NCI-H1105 (cell line): ENCODE data around the gene CRYGN.

ENCODE experiments used
- DNase-seq: peaks from one replicate; lab custom pipeline; 2025; lab: John Stamatoyannopoulos, UW

Gene CRYGN

DNA sequence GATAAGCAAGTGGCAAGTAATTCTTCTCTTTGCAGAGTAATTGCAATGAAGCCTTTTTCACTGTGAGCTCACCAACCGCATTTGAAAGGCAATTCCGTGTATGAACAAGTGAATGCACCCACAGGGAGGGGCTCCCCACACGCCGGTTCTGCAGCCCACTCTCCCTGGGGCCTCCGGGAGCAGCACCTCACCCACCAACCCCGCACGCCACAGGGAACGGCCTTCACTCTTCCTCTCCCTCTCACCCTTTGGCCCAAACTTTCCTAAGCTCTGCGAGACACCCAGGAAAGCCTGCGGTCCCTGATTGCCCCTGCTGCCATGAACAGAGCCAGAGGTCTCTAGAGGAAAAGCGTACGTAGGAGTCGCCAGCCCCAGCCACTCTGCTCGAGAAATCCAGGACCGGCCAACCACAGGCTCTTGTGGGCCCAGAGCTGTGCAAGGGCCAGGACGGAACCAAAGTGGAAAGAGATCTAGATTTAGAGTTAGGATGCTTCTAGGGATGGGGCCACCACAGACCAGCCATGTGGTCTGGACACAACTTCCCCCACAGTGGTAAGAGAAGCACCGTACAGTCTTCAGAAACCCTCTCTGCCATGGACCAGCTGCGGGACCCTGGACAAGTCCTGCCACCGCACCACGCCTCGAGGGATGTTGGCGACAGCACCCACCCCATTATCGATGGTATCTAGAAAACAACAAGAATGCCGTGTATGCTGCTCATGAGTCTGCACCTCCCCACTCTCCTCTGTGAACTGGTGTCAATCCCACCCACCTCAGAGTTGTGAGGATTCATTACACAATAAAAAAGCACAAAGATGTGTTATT lies 33.7 kb downstream of the CRYGN start:
- no peak for DNase-seq

DNA sequence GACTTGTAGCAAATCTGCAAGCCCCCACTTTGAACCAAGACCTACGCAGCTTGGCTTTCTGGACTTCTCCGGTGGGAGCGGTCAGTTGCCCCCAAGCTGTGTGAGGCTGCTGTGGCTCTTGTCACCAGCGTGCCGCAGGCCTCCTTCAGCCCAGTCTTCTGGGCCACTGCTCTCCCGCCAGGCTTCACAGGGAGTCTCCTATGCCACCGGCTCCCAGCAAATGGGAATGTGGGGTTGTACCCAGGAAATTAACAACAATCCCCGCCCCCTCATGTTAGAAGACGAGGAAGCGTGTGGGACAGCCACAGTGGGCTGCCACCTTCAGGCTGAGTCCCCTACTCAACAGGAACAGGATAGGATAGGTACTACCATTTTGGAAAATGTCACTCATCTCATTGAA lies 34.4 kb downstream of the CRYGN start:
- no peak for DNase-seq

DNA sequence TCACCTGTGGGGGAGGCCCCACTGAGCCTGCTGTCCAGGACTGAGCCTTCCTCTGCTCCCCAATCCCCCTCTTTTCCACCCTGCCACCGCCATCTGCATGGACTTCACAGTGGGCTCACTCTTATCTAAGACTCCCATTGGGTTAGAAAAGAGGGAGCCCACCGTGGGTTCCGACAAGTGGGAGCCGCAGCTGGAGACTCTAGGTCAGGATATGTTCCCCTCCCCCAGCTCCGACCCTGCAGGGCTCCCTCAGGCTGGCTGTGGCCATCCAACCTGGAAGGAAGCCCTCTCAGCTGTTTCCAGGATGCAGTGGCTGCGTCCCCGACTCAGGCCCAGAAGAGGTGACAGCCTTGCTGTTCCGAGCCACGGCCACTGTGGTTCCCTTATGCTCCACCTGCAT lies 34.9 kb downstream of the CRYGN start:
- DNase-seq: no peak

DNA sequence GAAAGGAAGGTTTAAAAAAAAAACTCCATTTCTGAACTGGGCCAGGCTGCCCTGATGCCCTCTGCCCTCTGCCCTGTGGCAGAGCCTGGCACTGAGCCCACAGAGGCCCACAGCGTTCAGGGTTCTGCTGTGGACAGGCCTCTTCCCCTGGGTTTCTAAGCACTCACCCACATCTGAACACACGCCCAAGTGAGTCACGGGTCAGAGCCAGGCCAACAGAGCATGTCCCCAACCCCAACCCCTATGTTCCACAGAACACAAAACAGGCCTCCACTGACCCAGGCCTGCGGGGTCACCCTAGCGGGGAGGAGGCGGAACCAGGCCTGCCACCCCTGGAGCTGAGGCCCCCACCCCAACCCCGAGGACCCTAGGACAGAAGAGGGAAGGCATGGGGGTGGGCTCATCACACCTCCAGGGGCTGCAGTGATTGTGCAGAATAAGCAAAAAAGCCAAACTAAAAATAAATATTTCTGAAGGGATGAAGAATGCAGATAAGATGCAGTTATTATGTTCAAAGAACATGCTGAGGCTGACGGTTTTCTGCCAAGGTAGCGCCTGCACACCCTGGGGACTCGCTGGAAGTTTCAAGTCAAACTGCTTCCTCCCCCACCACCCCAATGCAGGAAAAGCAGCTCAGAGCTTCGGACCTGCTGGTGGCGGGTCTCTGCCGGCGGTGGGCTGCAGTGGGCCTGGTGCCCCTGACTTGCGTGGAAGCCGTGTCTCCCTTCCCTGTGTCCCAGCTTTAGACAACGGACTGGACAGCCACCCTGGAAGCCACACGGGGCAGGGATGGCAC lies 35.5 kb downstream of the CRYGN start:
- DNase-seq: no peak

DNA sequence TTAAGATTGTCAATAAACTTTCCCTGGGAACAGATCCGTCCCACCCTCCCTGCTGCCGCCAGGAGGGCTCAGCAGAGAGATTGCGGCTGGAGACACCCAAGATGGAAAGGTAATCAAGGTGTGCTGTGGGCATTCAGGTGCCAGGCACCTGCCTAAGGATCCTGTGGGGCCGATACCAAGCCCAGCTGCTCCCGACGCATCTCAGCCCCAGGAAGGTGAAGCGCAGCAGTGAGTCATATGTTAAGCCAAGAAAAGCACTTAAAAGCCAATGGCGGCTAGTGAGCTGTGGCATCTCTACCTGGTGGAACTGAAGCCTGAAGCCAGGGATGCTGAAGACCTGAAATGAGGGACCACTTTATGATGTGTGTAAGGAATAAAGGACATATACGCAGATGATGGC lies 36.2 kb downstream of the CRYGN start:
- no peak for DNase-seq

DNA sequence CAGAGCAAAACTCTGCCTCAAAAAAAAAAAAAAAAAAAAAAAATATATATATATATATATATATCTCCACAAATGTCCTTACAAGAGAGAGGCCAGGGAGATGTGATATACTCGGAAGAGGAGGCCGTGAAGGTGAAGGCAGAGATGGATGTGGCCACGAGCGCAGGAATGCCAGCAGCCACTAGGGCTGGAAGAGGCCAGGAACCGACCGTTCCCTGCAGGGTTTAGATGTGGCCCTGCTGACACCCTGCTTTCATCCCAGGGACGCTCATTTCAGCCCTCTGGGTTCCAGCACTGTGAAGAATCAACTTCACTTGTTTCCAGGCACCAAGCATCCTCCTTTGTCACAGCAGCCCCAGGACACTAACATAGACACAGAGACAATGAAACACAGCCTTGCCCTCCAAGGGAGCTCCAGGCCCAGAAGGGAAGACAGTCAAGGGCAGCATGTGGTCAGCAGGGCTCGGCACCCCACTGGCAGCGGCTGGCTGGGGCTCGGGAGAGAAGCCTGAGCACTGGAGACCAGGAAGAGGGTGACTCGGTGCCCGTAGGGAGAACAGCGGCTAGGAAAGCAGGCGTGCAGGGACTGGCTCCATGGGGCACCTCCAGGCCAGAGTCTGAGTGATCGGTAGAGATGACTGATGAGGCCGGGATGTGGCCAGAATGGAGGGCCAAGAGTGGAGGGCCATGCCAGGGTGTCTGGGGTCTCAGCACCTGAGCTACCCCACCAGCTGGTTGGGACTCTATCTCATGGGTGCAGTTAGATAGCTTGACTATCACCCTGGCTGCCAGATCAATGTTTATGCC lies 37.7 kb downstream of the CRYGN start:
- no peak for DNase-seq

DNA sequence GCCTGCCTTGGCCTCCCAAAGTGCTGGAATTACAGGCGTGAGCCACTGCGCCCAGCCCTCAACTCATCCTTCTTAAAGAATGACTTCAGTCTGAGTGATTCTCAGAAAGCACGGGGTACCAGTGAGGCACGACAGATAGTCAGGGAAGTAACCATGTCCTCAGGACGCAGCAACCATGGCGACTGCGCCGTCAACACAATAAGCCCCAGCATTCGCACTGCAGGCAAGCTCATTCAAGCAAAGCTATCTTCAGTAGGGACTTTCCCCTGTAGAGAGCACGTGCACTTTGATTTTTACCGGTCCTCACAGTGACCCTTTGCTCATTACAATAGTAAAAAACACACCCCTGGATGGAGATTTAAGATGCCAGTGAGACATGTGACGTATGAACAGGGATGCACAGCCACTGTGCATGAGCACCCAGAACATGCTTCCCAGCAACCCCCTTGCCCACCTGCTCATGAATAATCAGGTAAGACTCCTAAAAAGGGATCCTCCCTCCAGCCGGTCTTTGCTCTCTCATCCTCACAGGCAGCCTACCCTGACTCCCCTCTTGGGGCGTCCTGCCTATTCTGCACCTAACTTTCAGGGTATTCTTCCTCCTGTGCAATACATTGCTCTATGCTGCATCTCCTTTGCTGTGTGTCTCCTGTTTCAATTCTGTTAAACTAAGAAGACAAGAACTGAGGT lies 39.2 kb downstream of the CRYGN start:
- DNase-seq: no peak

DNA sequence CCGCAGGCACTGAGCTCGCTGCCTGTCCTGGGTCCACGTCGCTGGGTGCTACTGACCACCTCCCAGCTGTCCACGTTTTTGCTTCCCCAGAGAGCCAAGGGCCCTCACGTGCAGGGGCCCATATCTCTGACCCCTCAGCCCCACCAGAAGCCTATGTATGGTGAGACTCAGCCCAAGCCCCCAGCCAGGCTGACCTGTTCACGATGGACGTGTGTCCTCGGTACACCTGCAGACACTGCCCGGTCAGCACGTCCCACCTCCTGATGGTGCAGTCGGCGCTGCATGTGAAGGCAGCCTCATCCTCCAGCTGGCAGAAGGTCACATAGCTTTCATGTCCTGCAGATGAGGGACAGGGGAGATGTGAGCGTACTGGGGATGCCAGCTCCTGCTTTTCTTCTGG lies 40.0 kb downstream of the CRYGN start:
- no peak for DNase-seq

DNA sequence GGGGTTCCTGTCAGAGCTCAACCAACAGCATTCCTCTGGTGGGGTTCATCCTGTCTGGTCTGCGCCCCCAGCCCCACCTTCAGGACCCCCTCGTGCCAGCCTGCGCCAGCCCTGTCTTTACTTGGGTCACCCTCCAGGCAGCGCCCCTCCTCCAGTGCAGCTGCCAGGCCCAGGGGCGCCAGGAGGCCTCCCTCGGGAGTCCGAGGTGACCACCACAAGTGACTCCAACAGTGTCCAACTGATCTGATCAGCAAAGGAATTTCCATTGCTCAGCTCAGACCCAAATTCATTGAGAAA lies 40.7 kb downstream of the CRYGN start:
- no peak for DNase-seq

DNA sequence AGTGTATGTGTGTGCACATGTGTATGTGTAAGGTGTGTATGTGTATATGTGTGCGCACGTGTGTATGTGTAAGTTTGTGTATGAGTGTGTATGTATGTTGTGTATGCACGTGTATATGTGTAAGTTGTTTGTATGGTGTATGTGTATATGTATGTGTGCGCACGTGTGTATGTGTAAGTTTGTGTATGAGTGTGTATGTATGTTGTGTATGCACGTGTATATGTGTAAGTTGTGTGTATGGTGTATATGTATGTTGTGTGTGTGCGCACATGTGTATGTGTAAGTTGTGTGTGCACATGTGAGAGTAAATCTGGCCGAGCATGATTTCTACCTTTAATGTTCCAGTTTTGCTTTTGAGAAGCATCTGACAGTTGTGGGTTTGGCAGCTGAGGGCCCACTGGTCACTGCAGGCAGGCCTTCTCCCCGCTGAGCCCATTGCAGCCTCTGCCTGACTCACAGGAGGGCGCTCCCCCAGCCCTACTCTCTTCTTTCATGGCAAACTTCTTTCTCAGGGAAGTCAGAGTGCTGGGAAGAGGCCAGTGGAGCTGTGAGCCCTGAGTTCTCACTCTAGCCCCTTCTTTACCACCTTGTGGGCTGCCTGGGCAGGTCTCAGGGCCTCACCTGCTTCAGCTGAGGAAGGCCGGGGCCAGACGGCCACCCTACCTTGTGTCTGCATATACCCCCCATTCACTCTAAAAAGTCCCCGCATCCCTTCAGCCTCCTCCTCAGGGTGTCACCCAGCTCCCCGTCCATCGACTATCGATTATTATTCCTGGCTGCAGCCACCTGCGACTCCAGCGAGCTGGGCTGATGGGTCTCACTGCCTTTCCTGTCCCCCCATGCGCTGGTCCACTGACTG lies 41.3 kb downstream of the CRYGN start:
- no peak for DNase-seq

DNA sequence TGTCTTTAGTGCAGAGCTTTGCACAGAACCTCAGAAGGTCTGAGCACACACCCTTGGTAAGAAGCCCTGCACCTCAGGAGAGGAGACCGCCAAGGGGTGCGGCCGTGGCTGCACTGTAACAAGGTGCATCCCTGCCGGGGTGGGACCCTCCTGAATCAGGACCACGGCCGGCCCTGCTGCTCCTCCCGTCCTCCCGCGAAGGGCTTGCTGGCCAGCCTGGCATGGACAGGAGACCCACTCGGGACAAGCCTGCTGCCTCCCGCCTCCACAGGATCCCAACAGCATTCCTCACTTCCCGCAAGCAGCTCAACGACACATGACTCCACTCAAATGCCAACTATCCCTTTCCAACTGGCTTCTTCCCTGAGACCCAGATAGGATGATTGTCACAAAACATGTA lies 42.9 kb downstream of the CRYGN start:
- DNase-seq: no peak

DNA sequence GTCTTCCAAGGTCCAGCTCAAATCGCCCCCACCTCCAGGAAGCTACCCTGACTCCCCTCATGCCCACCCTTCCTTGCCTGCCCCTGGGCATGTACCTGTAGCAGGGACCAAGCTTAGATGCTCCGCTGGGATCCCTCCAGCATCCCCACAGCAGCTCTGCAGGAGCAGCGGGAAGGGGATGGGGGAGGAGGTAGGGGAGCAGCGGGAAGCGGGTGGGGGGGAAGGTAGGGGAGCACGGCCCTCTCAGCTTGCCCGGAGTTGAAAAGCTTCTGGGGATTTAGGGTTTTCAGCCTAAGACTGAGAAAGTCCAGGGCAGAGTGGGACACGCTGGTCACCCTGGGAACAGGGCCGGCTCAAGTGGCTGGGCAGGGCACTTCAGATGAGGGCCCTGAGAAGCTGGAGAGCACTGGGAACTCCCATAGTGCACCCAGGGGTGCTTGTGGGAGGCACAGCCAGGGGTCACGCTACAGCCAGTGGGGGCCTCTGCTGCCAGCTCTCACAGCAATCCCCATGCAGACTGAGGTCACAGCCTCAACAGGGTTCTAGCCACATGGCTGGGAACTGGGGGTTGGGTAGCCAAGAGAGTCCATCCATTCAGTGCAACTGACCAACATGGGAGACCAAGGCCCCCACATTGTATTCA lies 43.5 kb downstream of the CRYGN start:
- no peak for DNase-seq

DNA sequence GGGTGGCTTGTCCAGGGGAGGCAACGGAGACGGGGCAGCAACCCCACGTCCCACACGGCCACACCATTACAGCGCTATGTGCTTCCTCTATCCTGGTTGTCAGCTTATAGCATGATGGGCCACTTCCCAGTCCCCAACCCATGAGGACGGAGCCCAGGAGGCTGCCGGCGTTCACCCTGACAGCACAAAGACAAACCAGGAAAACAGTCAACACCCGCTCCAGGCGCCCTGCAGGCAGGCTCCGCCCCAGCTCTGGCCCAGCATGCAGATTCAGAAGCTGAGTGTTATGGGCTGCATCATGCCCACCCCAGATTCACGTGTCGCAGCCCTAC lies 44.9 kb downstream of the CRYGN start:
- no peak for DNase-seq

DNA sequence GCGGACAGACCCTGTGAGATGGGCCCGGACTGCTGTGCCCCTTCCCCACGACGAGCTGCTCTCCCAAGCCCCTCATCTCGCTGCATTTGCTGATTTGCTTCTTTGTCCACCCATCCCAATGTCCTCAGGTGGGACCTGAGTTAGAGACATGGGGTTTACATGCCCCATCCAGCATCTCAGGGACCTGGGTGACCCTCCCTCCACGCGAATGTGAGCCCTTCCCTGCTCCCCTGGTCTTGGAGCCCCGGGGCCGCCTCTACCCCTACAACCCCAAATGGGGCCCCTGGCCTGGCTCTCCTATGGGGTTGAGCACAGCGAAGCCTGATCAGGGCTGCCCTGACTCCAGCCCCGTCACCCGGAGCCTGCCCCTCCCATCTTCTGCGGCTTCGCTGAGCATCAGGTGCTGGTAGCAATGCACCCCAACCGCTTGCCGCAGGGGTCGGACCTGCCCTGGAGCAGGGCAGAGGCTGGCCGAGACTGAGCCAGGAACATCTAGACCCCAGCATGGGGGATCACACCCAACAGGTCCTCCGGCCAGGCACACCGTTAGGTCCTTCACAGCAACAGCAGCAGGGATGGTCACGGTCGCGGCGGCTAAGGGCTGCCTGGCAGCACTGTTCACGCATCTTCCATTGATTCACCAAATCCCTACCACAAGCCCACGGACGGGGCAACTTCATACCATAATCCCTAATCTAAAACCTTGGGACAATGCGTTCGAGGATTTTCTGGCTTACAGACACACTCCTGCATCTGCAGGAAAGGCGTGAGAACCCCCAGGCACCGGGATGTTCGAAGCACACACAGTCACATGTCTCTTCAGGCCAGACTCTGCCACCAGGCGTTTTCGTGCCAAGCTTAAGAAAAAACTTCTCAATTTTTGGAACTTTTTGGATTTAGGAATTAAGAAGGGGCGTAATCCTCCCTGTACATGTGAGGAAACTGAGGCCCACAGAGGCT lies 45.6 kb downstream of the CRYGN start:
- no peak for DNase-seq

DNA sequence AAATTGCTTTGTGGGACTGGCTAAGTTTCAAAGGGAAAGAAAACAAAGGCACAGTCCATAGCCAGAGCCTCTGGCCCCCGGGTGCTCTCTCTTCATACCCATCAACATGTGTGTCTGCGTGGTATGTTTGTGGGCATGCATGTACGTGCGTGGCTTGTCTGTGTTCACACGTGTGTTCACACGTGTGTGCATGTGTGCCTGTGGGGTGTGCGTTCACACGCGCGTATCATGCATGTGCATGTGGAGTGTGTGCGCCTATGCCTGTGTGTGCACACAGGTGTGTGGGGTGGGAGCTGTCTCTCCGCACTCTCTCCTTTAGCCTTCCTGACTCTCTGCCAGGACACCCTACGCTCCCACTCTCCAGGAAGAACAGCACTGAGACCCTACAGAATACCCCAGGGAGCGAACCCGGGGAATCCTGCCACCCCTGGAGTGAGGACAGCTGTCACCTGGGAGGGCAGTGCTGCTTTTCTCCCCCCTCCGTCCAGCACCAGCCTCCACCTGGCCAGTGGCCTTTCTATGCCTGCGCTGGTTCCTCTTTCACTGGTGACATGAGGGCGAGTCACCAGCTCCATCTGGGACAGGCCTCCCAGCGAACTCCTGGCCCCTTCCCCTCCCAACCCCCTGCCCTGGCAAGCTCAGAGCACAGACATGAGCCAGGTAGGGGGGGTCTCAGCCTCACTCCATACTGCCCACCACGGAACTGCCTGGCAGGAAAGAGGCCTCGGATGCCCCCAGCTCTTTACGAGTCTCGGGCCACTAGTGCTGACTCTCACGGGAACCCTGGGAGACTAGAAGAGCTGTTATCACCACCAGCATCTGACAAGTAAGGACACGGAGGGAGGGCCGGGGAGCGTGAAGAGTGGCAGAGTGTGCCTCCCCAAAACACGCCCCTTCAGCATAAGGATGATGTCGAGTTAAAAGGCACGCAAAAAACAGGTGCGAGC lies 46.6 kb downstream of the CRYGN start:
- DNase-seq: no peak

DNA sequence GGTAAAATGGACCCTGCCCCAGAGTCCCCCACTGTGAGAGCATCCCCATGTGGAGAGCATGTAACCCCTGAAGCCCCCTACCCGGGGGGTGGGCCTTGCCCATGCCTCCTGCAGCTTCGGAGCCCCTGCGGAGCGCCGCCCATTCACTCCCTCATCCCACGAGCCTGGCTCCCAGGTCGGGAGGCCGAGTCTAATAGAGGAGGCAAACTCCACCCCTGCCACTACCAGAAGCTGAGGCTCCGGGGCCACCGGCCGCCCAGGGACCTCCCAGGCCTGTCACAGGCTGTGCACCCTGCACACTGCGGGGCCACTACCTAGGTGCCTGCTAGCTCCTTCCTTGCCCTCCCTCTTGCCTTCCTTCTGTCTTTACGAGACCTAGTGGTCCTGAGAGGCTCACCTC lies 47.5 kb downstream of the CRYGN start:
- no peak for DNase-seq

DNA sequence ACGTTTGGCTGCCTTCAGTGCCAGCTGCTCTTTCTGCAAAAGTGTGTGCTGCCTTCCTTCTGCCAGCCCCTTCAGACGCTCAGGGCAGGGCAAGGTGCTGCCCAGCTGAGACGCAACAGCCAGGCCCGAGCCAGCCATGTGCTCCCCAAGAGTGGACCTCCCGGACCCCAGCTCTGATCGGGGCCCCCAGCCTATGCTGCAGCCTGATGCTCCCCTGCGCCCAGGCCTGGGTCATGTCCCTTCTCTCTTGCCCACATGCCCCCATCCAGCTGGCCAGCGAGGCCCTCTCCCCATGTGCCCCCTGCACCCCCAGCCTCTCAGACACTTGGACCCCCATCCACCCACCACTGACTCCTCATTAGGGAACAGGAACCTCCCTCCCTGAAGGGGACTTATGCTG lies 47.9 kb downstream of the CRYGN start:
- DNase-seq: no peak

DNA sequence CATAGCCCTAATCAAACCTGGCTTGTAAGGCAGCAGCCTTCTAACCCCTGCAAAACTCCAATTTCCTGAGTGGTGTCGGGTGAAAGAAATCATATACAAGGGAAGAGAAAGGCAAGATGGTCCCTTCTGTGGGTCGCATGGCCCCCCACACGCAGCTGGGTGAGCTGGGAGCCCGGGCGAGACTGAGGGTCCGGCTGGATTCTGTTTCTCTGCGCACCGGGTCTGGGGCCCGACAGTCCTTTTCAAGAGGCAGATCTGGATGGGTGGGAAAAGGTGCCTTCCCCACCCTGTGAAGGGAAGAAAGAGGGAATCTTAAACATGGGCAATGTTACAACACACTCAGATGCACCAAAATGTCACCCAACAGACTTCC lies 48.6 kb downstream of the CRYGN start:
- no peak for DNase-seq
